T-helper 17 cell (primary cell): Measurements from ENCODE around the gene C3orf18. TPM values are rescaled to one million over a fixed set of nuclear protein-coding genes. Genes with fewer than 3 reads are reported as not detected.
A peak's percentile ranks its signal among the peaks of the same experiment; 100 is the strongest.

Experiments used
- ATAC-seq: fragments of 150-1000 bp; cut with Tn5 transposase; 2 replicates; pipeline ENCODE4 v1.10.0; 2021; ENCODE audit warnings: mild to moderate bottlenecking, moderate library complexity
- DNase-seq, 3 donors: peaks; one replicate each; pipeline versions ENCODE4 v3.0.0 to v3.0.0-alpha.2; 2020 to 2021
- H3K9me3 ChIP-seq: one replicate; pipeline ENCODE4 v1.7.0; 2013; ENCODE audit warnings: low read length, mild to moderate bottlenecking; ENCODE audit not compliant: control insufficient read depth, poor library complexity, severe bottlenecking
- H3K27ac Mint-ChIP-seq: one replicate; pipeline ENCODE4 v1.8.0; 2022; ENCODE audit warnings: mild to moderate bottlenecking, moderate library complexity, mixed read lengths
- H3K27me3 Mint-ChIP-seq: one replicate; pipeline ENCODE4 v1.8.0; 2022; ENCODE audit warnings: mixed read lengths
- H3K36me3 Mint-ChIP-seq: one replicate; pipeline ENCODE4 v1.8.0; 2022; ENCODE audit warnings: low read depth, mixed read lengths
- H3K4me1 Mint-ChIP-seq: one replicate; pipeline ENCODE4 v1.8.0; 2022; ENCODE audit warnings: mild to moderate bottlenecking, mixed read lengths
- H3K4me3 Mint-ChIP-seq: one replicate; pipeline ENCODE4 v1.8.0; 2022; ENCODE audit warnings: mild to moderate bottlenecking, moderate library complexity, mixed read lengths
- total RNA-seq, 4 donors: library from RNA in 2 of 4; stranded (reverse) in 2 of 4; gene quantifications; one replicate each; pipeline ENCODE4 v1.2.3 and lab custom pipeline; 2022 to 2026

Gene C3orf18
- total RNA-seq, 2 donors from 2014 or later, result 15.0 to 17.1 TPM

DNA sequence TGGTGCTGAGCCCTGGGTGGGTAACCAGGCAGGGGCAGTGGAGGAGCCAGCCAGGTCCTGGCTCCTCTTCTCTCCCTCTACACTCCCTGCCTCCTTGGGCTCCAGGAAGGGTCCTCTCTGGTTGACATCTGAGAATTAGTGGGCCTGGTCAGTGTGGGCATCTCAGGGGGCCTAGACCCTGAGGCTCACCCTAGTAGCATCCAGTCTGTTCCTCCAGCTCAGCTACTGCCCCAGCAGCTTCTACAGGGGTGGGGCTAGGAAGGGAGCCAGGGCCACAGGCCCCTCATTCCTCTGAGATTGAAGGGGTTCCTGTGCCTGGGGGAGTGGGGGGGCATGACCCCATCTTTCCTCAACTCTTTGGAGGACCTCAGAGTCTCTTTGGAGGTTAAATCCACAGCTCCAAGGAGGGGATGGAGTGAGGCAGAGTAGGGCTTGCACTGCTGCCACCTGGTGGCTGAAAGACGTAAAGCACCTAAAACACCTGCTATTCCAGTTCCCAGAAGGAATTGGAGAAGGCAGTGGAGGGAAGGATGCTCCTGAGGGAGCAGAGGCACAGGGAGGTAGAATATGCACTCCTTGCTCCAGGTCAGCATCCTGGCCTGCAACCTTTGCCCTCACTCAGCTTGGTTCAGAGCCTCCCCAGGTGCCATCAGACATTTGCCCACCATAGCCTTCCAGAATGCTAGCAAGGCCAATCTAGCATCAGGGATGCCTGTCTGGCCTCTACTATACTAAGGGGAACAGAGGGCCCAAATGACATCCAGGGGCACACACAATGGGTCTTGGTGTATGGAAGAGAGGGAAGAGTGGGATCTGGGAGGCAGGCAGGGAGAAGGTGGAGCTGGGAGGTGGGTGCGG, 25.1 kb downstream of the C3orf18 start:
- no peak overlapping the region for H3K4me3 Mint-ChIP-seq
- H3K27me3 Mint-ChIP-seq, result peaks cover 25% of the 10 kb centered on the region

DNA sequence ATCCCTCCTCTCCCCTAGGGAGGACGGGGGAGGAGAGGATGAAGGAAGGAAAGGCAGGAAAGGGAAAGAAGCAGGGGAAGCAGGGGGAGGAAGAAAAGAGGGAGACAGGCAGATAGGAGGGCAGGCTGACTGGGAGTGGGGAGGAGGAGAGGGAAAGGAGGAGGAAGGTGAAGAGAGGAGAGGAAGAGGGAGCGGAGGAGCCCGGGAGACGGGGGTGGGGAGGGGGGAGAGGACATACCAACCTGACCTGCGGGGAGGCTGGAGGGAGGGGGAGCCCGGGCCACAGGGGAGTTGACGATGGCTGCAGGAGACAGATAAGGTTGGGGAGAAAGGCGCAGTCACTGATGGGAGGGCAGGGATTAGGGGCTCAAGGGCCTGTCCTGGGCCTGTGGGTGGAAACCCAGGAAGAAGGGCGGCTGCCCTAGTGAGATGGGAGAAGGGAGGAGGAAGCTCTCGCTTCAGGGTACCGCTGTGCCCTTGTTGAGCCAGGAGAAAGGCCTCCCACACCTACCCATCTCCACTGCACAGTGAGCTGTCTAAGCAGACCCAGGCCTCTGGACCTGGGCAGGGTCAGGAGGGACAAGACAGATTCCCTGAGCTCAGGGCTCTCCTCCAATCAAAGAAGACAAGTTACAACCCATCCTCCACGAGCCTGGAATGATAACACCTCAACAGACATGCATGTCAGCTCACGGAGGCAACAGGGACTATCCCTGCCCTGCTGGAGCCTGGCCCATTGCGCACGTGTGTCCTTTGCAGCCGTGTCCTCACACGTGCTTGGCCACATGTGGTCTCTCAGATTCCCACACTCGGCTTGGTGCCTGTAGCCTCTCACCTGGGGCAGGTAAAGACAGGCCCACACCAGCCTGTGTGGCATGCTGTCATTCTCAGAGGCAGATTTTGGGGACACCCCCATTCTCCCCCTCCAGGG, 27.9 kb downstream of the C3orf18 start:
- DNase-seq (no peak), ATAC-seq (no peak)
- Mint-ChIP-seq H3K36me3 (peaks cover 3% of the 10 kb centered on the region), H3K27ac (no peak overlapping the region), H3K4me1 (peaks cover 6% of the 10 kb centered on the region), H3K27me3 (peaks cover 42% of the 10 kb centered on the region), H3K4me3 (no peak overlapping the region)
- no peaks in the 10 kb centered on the region for H3K9me3 ChIP-seq

More for the DNA sequence above, 25.1 kb downstream of the C3orf18 start:
- H3K9me3 ChIP-seq, result no peaks in the 10 kb centered on the region
- peaks cover 6% of the 10 kb centered on the region for H3K4me1 Mint-ChIP-seq
- peak; percentile 68 for ATAC-seq
- H3K36me3 Mint-ChIP-seq, result no peaks in the 10 kb centered on the region
- peak; percentile 48 to 49 (median 49) for DNase-seq
- H3K27ac Mint-ChIP-seq, result no peak overlapping the region

DNA sequence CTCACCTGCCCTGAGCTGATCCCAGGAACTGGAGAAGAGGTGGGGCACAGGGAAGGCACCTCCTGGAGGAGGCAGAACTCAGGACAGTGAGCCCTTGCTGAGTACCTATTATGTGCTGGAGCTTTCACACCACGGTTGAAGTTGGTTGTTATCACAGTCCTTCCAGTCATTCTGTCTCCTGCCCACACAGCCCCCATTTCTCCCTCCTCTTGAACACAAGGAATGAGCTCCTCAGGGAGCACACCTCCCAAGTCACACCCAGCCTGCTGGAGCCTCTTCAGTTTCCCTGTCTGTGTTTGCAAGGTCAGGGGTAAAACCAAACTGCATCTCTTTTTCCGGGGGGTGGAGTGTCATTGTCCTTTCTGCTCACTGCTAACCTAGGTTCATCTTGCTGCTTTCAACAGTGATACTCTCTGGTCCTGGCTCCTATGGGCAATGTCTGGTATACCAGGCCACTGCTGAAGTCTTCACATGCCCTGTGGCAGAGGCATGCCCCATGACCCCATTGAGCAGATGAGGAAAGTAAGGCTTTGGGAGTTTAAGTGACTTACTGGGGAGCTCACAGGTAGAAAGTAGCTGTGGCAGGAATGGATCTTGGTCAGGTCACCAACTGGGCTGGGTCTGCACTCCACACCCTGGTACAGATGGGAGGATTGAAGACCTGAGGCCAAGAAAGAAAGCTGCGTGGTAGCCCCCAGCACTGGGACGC, 30.0 kb downstream of the C3orf18 start:
- H3K9me3 ChIP-seq, result no peaks in the 10 kb centered on the region
- Mint-ChIP-seq H3K36me3 (peaks cover 3% of the 10 kb centered on the region), H3K27ac (no peak overlapping the region), H3K4me3 (no peak overlapping the region), H3K4me1 (peaks cover 10% of the 10 kb centered on the region), H3K27me3 (peaks cover 51% of the 10 kb centered on the region)
- DNase-seq (no peak), ATAC-seq (no peak)

- H3K27ac Mint-ChIP-seq, result peak overlapping the region; percentile 79
- ATAC-seq (no peak), DNase-seq (no peak)
- H3K36me3 Mint-ChIP-seq, result peaks cover 3% of the 10 kb centered on the region
- peaks cover 12% of the 10 kb centered on the region for H3K4me1 Mint-ChIP-seq
- no peak overlapping the region for H3K4me3 Mint-ChIP-seq
- no peaks in the 10 kb centered on the region for H3K9me3 ChIP-seq
- peaks cover 60% of the 10 kb centered on the region for H3K27me3 Mint-ChIP-seq
Measured at GRCh38 chr3:50536471-50537180, 30.9 kb downstream of the C3orf18 start.

DNA sequence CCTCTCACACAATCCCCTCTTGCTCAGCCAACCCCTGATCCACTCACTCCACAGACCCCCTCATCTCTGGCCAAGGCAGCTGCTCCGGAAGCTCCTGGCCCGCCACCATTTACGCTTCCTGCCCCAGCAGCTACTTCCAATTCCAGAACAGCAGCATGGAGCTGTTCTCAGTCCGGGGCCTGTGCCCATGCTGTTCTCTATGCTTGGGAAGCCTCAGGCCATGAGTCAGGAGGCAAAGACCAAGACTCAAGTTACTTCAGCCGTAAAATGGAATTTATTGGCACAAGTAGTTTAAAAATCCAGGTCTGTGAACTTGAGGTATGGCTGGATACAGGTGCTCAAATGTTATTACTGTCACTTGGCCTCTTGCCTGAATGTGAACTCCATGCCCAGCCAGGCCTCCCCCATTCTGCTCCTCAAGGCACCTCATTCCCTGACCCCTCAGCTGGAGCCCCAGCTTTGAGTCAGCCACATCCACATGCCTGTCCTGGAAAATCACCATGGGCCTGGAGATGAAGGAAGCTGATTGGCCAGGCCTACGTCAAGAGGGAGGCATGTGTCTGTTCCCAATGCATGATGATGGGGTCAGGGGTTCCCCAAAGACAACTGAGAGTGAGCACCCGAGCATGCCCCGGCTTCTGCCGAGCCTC, 32.7 kb downstream of the C3orf18 start:
- peaks cover 3% of the 10 kb centered on the region for H3K36me3 Mint-ChIP-seq
- no peaks in the 10 kb centered on the region for H3K9me3 ChIP-seq
- DNase-seq (no peak), ATAC-seq (no peak)
- peaks cover 56% of the 10 kb centered on the region for H3K27me3 Mint-ChIP-seq
- no peak overlapping the region for H3K4me3 Mint-ChIP-seq
- no peak overlapping the region for H3K27ac Mint-ChIP-seq
- H3K4me1 Mint-ChIP-seq, result peaks cover 8% of the 10 kb centered on the region

GRCh38 chr3:50533807-50534461, 33.6 kb downstream of the C3orf18 start:
- peaks cover 8% of the 10 kb centered on the region for H3K4me1 Mint-ChIP-seq
- H3K36me3 Mint-ChIP-seq, result peaks cover 4% of the 10 kb centered on the region

GRCh38 chr3:50533316-50533715, 34.2 kb downstream of the C3orf18 start:
- peaks cover 8% of the 10 kb centered on the region for H3K4me1 Mint-ChIP-seq

More at GRCh38 chr3:50533807-50534461, 33.6 kb downstream of the C3orf18 start:
- Mint-ChIP-seq H3K27me3 (peaks cover 62% of the 10 kb centered on the region), H3K27ac (no peak overlapping the region), H3K4me3 (peak overlapping the region; percentile 47)
- ATAC-seq (no peak), DNase-seq (no peak)
- no peaks in the 10 kb centered on the region for H3K9me3 ChIP-seq

DNA sequence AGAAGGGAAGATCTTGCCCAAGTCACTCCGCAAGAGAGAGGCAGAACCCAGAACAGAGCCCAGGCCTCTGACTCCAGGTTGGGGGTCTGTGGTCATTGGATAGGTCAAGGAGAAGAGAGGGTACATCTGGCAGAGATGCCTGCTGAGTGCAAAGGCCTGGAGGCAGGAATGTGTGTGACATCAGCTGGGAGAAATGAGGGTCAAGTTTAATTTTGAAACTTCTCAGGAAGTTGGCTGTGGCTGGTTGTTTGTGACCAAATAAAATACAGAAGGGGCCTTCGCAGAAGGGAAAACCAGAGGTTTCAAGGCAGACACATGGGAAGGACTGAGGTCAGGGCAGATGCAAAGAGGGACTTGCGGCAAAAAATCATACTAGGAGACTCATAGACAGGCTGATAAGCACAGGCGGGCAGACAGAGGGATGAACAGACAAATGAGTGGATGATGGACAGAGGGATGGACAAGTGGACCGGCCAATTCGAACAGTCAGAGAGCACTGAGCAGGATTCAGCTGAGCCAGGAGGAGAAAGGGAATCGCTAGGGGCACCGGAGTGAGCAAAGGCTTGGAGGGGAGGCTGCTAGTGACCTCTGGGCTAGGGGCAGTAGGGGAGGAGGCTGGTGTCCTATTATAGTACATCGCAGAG, 35.4 kb downstream of the C3orf18 start:
- H3K36me3 Mint-ChIP-seq, result peaks cover 6% of the 10 kb centered on the region
- ATAC-seq, result no peak
- no peaks in the 10 kb centered on the region for H3K9me3 ChIP-seq
- peak overlapping the region; percentile 47 for H3K27ac Mint-ChIP-seq
- no peak for DNase-seq
- H3K4me3 Mint-ChIP-seq, result no peak overlapping the region
- H3K4me1 Mint-ChIP-seq, result peaks cover 8% of the 10 kb centered on the region
- peaks cover 63% of the 10 kb centered on the region for H3K27me3 Mint-ChIP-seq

More at GRCh38 chr3:50533316-50533715, 34.2 kb downstream of the C3orf18 start:
- no peaks in the 10 kb centered on the region for H3K9me3 ChIP-seq
- ATAC-seq, result no peak
- Mint-ChIP-seq H3K27me3 (peaks cover 62% of the 10 kb centered on the region), H3K4me3 (no peak overlapping the region), H3K36me3 (peaks cover 6% of the 10 kb centered on the region), H3K27ac (peak overlapping the region; percentile 16)
- DNase-seq, result no peak

DNA sequence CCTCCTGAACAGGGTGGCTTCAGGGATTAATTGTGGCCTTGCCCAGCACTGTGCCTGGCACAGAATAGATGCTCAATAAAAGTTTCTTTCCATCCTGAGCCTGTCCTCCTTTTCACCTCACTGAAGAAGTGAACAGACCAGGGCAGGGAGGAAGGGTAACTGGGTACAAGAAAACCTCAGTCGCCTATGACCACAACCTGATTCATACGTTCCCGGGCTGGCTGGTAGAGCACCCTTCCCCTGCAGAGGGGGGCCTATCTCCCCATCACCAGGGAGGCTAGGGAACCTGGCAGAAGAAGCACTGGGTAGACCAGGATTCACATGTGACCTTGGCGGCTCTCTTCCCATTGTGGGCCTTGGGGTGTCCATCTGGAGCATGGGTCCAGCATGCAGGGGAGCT, 36.3 kb downstream of the C3orf18 start:
- peaks cover 53% of the 10 kb centered on the region for H3K27me3 Mint-ChIP-seq
- DNase-seq, result no peak
- peaks cover 3% of the 10 kb centered on the region for H3K36me3 Mint-ChIP-seq
- no peak overlapping the region for H3K27ac Mint-ChIP-seq
- H3K4me3 Mint-ChIP-seq, result no peak overlapping the region
- no peak for ATAC-seq
- H3K9me3 ChIP-seq, result no peaks in the 10 kb centered on the region
- H3K4me1 Mint-ChIP-seq, result peaks cover 8% of the 10 kb centered on the region

DNA sequence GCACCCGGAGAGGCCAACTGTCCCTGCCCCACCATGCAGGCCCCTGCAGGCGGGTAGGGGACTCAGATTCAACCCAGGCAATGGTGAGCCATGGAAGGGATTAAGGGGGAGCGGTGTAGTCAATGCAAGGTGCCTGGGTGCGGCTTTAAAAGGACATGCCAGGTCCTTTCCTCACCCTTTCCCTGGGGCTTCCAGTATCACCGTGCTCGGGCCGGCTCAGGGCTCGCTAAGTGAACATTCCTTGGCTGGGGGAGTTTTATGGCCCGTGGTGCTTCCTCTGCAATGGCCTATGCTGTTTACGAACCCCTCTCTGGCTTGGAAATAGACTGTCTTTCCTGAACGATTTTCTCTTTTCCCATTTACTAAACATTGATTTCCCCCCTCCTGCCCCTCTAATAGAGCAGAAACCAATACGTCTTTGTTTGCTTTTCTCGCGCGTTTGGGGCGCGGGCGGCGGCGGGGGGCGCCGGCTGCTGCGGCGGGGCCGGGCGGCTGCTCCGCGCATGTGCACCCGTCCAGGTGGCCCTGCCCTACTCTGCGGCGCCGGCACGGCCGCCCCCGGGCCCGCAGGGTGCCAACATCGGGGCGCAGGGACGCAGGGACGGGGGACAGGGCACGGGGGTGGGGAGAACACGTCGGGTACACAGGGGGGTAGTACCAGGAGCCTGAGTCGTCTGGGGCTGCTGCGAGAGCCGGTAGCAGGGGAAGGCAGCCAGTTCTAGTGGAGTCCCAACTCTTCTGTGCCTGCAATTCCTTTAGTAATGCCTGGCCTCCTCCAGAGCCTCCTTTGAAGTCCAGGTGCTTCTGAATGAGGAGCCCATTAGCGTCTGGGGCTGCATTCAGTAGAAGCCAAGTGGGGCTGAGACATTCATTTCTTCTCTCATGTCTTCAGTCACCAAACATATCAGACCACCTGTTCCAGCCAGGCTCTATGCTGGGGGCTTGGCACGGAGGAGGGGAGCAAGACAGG, 37.3 kb downstream of the C3orf18 start:
- Mint-ChIP-seq H3K27ac (no peak overlapping the region), H3K4me1 (peaks cover 8% of the 10 kb centered on the region), H3K36me3 (peaks cover 3% of the 10 kb centered on the region), H3K27me3 (peaks cover 48% of the 10 kb centered on the region), H3K4me3 (no peak overlapping the region)
- DNase-seq, result no peak
- H3K9me3 ChIP-seq, result no peaks in the 10 kb centered on the region
- no peak for ATAC-seq
